ENCODE results near the gene MIEF2. TPM values are rescaled to one million over a fixed set of nuclear protein-coding genes. Genes with fewer than 3 reads are reported as not detected.
"Not testable (repeated sequence)": the region's sequence is repeated elsewhere in the genome, so short reads cannot be mapped to it uniquely, and the experiment has no call there.

Gene MIEF2
- total and polyA plus RNA-seq, 2 experiments from 2014 or later, result 37.3 to 101 TPM

DNA sequence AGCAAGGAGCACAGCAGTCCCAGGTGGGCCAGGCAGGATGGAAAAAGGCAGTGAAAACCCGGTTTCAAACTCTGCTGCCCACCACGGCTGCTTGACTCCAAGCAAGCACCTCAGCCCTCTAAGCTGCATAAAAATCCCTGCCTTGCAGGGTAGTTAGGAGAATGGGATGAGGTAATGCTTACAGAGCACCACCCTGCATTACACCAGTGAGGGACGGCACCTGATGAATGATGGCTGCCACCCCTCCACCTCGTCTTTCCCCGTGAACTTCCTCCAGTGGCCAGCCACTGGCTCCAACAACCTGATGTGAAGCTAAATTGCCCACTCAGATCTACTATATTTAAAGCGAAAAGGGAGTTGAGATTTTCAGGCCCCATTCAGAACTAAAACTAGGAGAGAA lies 21.3 kb downstream of the MIEF2 start:
- Histone ChIP-seq H3K4me1 (ENCODE audit: low read depth) (no peaks in the 10 kb centered on the region), H3K36me3 (peaks cover 66% of the 10 kb centered on the region)
- no peak for TF ChIP-seq CTCF (IDR thresholded peaks at IDR 0.05; ENCODE audit: low read depth, low read length)

DNA sequence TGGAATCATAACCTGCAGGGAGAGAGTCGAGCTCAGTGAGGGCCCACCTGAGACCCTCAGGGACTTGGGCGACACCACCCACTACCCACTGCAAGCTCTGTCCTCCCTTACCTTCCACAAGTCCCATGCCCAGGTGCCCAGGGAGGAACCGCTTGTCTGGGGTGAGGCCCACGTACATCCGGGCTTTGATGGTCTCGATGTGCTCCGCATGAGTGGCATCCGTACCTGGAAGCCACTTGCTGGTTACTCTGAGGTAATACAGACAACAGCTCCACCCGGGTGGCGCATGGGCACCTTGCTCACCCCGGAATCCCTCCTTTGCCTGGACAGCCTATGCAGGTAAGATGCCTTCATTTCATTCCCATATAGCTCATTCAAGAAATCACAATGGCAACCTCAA lies 24.8 kb downstream of the MIEF2 start:
- no peaks in the 10 kb centered on the region for H3K4me1 ChIP-seq (ENCODE audit: low read depth)
- no peaks in the 10 kb centered on the region for H3K27me3 ChIP-seq
- no peak overlapping the region for H3K4me3 ChIP-seq
- no peak for TF ChIP-seq CTCF (IDR thresholded peaks at IDR 0.05; ENCODE audit: low read depth, low read length)
- peaks cover 71% of the 10 kb centered on the region for H3K36me3 ChIP-seq
- no peak overlapping the region for H3K27ac ChIP-seq
- no peaks in the 10 kb centered on the region for H3K9me3 ChIP-seq (ENCODE audit: low read depth)
- DNase-seq (ENCODE audit: low read depth in 1 of 2, low spot score in 1 of 2), result no peak

More for the DNA sequence above, 21.3 kb downstream of the MIEF2 start:
- Histone ChIP-seq H3K9me3 (ENCODE audit: low read depth) (no peaks in the 10 kb centered on the region), H3K27me3 (no peaks in the 10 kb centered on the region), H3K27ac (no peak overlapping the region), H3K4me3 (no peak overlapping the region)
- no peak for DNase-seq (ENCODE audit: low read depth in 1 of 2, low spot score in 1 of 2)

DNA sequence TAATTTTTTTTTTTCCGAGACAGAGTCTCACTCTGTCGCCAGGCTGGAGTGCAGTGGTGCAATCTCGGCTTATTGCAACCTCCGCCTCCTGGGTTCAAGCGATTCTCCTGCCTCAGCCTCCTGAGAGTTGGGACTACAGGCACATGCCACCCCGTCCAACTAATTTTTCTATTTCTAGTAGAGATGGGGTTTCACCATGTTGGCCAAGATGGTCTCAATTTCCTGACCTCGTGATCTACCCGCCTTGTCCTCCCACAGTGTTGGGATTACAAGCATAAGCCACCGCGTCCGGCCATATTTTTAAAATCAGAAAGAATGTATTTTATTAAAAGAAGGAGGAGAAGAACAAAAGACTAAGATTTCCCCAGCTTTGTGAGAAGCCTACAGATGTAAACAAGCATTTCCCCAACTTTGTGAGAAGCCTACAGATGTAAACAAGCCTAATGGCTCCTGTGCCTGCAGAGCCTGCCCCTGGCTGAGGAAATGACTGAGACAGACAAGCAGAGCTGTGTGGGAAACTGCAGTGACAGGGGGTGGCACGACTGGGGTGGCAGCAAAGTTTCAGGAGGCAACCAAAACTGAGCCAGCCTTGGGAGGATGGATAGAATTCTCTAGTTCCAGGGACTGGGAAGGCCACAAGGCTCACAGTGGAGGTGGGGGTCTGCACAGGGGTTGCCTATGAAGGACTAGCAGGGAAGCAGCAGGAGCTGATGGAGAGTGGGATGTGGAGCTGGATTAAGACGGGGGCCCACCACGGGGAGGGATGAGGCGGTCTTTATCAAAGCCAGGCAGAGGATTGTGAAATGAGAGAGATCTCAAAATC lies 31.5 kb downstream of the MIEF2 start:
- H3K4me1 ChIP-seq (ENCODE audit: low read depth), result no peaks in the 10 kb centered on the region
- no peaks in the 10 kb centered on the region for H3K9me3 ChIP-seq (ENCODE audit: low read depth)
- H3K36me3 ChIP-seq, result peaks cover 57% of the 10 kb centered on the region
- no peak for TF ChIP-seq CTCF (IDR thresholded peaks at IDR 0.05; ENCODE audit: low read depth, low read length)
- no peak overlapping the region for H3K4me3 ChIP-seq
- DNase-seq (ENCODE audit: low read depth in 1 of 2, low spot score in 1 of 2), result no peak
- H3K27me3 ChIP-seq, result no peaks in the 10 kb centered on the region
- H3K27ac ChIP-seq, result no peak overlapping the region

- not testable (repeated sequence) for H3K4me3 ChIP-seq; H3K27ac ChIP-seq; H3K9me3 ChIP-seq (ENCODE audit: low read depth); DNase-seq (ENCODE audit: low read depth in 1 of 2, low spot score in 1 of 2); H3K4me1 ChIP-seq (ENCODE audit: low read depth); H3K27me3 ChIP-seq
- H3K36me3 ChIP-seq, result peaks cover 38% of the 10 kb centered on the region
Measured at GRCh38 chr17:18298061-18298460, 37.6 kb downstream of the MIEF2 start.

- TF ChIP-seq CTCF (IDR thresholded peaks at IDR 0.05; ENCODE audit: low read depth, low read length), result no peak
- no peak overlapping the region for H3K27ac ChIP-seq
- peaks cover 56% of the 10 kb centered on the region for H3K36me3 ChIP-seq
- no peaks in the 10 kb centered on the region for H3K27me3 ChIP-seq
- DNase-seq (ENCODE audit: low read depth in 1 of 2, low spot score in 1 of 2), result no peak
- H3K4me1 ChIP-seq (ENCODE audit: low read depth), result peaks cover 6% of the 10 kb centered on the region
- H3K9me3 ChIP-seq (ENCODE audit: low read depth), result no peaks in the 10 kb centered on the region
- no peak overlapping the region for H3K4me3 ChIP-seq
Measured at GRCh38 chr17:18300725-18301480, 40.4 kb downstream of the MIEF2 start.

- Histone ChIP-seq H3K36me3 (peaks cover 67% of the 10 kb centered on the region), H3K27ac (peak overlapping the region; percentile 67)
- not testable (repeated sequence) for H3K4me3 ChIP-seq; H3K9me3 ChIP-seq (ENCODE audit: low read depth); H3K4me1 ChIP-seq (ENCODE audit: low read depth); DNase-seq (ENCODE audit: low read depth in 1 of 2, low spot score in 1 of 2); H3K27me3 ChIP-seq
Measured at GRCh38 chr17:18303206-18303605, 42.7 kb downstream of the MIEF2 start.
